COR-L47 (cell line): Measurements from ENCODE around the gene PLXND1.

Source experiments
- DNase-seq: peaks from one replicate; lab custom pipeline; 2025; lab: John Stamatoyannopoulos, UW

The PLXND1 gene

DNA sequence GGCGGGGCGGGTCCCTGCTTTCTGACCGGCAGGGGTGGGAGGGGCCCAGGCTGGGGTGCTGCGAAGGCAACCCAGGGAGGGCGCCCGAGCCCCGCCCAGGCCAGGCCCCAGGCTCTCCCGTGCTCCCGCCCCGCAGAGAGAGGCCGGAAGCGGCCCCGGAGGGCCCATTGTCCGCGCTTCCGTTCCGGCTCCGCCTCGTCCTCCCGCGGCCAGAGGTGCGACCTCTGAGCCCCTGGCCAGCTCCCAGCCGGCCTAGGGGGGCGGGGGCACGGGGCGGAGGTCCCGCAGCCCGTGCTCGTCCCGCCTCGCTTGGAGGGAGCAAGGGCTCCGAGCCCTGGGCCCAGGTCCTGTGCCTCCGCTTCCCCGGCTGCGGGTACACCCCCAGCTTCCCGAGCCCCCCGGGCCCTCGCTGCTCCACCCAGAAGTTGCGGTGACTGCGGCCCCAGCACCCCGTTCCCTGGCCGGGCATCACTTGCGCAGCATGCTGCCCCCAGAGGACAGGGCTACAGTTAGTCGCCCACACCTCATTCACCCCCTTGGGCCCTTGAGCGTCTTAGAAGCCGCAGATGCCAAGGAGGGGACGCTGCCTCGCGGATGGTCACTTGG is 20.4 kb upstream of the PLXND1 start:
- DNase-seq, result peak; percentile 82

DNA sequence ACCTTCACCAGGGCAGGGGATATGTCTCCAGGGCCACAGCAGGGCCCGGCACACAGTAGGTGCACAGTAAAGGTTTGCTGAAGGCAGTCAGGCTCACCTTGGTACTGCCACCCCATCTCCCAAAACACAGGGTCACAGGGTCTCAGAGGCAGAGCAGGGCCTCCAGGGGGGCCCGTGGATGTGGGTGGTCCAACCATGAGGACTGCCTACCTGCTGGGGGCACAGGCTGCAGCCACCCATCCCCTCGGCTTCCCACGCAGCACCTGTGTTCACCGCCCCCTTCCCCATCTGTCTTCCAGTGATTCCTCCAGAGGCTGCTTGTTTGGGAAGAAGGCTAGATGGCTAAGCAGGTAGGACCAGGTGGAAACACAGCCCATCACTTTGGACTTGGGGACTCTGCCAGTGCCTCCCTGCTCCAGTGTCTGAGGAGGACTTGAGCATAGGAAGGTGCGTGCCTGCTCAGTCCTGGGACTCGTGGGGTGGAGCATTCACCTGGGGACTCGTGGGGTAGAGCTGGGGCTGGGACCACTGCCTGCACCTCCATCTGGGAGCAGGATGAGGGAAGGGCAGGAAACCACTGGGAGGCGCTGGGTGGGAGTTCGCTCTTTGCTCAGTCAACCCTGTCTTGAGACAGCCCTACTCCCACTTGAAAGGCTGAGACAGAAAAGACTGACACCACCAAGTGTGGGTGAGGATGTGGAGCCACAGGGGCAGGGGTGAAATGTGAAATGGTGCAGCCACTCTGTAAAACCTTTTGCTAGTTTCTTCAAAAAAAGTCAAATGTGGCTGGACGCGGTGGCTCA is 18.8 kb upstream of the PLXND1 start:
- DNase-seq, result no peak

DNA sequence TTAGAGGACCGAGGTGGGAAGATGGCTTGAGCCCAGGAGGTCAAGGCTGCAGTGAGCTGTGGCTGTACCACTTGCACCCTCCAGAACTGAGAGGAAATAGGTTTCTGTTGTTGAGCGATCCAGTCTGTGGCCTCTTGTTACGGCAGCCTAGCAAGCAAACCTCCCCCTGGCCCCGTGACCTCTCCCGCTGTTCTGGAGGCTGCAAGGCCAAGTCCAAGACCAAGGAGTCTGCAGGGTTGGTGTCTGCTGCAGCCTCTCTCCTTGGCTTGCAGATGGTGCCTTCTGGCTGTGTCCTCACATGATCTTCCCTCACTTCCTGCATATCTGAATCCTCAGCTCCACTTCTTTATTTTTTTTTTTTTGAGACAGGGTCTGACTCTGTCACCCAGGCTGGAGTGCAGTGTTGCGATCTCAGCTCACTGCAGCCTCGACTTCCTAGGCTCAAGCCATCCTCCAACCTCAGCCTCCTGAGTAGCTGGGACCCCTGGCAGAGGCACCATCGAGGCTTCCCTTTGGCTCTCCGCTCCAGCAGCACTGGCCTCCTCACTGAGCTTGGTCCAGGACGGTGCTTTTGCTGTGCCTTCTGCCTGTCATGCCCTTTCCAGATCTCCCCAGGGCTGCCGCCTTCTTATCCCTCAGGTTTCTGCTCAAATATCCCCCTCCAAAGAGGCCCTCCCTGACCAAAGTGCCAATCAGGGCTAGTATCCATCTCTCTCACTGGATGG is 18.0 kb upstream of the PLXND1 start:
- no peak for DNase-seq

DNA sequence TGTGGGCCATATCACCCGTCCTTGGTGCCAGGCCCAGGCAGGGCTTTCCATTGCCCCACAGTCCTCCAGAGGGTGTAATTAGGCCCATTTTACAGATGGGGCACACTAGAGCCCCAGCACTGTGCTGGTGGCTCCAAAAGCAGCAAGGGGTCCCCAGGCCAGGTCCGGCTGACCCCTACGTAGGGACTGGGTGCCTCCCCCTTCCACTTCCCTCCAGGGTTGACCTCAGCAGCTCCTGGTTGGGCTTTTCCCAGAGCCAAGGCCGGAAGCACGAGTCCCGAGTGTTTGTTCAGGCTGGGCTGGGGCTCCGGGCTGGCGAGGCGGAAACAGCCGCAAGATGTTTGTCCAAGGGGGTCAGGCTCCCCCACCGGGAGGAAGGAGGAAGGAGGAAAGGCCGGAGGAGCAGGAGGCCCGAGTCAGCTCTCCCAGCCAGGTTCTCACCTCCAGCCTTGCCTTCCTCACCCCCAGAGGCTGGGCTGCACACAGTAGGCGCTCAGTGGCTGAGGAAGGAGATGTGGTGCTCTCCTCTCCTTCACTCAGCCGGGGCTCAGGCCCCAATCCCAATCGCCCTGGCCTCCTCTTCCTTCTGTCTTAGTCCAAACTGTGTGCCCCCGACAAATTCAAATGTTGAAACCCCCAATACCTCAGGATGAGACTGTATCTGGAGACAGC is 17.1 kb upstream of the PLXND1 start:
- DNase-seq, result no peak

DNA sequence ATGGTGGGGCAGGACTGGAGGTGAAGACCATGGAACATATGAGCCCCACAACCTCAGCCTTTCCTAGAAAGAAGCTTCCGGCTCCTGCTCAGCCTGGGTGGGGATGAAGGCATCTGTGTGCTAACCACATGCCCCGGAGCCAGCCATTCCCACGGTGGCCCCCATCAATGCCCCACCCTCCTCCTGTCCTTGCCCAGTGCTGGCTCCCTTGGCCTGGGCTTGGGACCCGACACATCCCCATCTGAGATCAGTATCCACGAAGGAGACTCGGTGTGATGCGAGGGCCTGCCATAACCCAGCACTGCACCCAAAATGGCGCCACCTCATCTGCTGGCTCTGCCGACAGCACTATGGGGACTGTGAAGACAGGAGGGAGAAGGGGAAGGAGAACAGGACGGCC is 16.5 kb upstream of the PLXND1 start:
- DNase-seq, result no peak

DNA sequence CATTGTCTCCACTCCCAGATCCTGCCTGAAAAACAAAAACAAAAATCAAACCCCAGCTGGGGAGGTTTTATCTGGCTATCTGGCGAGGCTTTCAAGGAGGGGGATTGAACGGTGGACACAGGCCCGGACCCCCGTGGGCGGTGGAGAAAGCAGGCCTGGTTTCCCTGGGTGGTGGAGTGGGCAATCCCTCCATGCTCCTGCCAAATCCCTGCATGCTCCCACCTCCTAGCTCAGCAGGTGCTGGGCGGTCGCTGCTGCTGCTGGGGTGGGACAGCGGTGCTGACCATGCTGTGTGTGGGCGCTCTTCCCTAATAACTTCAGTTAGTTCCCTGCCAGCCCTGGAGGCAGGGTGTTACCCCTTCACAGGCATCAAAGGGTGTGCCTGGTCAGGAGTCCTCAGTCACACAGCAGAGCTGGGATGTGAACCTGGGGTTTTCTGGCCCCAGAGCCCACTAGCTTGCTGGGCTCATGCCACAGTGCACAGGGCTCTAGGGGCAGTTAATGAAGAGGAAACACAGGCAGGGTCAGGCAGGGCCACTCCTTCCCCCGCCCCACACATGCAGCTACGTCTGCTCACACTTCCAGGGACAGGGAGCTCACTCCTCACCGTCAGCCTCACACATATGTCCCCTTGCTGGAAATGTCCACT is 15.9 kb upstream of the PLXND1 start:
- DNase-seq, result no peak

DNA sequence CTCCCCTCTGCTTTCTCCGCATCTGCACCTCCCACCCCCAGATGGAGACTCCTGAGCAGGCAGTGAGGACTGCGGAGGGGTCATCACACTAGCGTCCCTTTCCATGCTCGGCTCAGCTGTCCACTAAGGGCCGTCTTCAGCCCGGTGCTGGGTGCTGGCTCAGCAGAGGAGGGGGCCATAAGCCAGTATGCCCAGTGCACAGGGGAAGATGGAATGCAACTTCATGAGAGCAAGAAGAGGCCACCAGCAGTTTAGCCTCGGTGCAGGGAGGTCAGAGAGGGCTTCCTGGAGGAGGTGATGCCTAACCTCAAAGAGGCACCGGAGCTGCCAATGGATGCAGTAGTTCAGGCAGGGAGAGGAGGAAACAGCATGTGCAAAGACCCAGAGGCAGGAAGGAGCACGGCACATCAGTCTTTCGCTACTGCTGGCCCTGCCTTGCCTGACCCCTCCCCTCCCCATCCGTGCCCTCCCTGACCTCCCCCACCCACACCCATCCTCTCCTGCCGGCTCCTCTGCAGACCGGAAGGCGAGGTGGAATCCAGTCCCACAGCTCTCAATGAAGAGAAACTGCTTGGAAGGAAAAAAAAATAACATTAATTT is 15.2 kb upstream of the PLXND1 start:
- no peak for DNase-seq

DNA sequence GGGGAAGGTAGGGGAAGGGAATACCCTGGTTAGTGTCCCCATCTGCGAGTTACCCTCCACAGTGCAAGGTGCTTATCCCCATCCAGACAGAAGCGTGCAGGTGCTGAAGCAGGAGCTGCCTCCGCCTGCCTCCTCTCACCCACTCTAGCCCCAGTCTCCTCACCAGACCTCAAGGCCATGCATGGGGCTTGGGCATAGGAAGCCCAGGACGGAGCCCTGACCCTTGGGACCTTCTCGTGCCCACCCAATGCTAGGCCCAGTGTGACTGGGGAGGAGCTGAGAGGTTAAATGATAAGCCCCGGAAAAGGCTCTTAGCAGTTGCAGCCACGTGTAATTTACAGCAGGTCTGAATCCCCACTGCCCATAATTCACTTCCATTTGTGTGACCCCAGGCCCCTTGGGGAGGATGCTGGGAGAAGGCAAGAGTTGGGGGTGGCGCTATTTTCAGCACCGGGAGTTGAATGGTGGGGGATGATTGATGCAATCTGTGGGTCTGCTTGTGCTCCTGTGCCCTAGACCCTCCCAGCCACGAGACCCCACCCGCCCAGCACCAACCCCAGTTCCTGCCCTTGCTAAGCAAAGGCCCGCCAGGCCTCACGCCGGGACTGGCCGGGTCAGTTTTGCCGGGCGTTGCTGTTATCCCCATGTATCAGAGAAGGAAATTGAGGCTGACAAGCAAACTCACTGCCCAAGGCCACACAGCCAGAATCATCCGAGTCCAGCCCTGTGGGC is 14.5 kb upstream of the PLXND1 start:
- DNase-seq, result no peak

DNA sequence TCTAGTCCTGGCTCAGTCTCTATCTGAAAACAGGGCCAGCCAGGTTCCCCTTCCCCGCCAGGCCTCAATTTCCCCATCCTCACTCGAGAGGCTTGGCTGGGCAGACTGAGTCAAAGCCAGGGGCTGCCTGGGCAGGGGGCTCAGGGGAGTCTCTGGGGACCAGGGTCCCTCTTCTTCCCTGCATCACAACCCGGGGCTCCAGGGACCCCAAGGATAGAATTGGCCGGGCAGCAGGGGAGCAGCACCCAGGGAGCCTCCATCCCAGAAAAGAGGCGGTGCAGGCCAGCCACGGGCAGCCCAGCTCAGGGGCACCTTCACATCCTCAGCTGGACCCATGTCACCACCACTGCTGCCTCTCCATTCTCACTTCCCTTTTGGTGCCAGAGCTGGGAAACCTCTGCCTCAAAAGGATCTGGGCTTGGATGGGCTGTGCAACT is 13.3 kb upstream of the PLXND1 start:
- DNase-seq, result no peak

DNA sequence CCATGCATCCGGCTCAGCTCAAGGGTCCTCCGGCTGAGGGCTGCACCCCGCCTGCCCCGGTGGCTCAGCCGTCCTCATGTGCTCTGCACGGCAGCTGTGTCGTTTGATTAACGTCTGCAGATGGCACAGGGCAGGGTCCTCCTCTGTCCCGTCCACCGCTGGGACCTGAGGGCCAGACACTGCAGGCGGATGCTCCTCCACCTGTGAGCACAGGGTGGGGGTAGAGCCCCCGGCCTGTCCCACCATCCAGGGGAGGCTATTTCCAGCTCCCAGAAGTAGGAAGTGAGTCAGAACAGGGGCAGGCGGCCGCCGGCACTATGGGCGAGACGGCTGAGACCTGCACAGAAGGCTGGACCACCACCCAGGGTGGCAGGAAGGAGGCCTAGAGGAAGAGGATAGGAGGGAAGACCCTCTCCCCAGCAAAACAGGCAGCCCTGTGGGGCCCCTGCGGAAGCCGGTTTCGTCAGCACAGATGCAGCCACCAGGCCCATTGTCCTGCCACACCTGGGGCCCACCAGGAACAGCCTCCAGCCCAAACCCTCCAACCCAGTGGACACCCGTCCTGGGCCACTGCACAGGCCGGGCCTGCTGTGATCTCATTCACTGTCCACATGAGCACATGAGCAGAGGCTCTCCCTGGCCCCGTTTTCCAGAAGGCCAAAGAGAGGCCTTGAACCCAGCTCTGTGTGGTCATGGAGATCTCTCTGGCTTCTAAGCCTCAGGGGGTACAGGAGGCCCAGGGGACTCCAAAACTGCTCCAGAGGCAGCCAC is 12.6 kb upstream of the PLXND1 start:
- DNase-seq, result no peak

DNA sequence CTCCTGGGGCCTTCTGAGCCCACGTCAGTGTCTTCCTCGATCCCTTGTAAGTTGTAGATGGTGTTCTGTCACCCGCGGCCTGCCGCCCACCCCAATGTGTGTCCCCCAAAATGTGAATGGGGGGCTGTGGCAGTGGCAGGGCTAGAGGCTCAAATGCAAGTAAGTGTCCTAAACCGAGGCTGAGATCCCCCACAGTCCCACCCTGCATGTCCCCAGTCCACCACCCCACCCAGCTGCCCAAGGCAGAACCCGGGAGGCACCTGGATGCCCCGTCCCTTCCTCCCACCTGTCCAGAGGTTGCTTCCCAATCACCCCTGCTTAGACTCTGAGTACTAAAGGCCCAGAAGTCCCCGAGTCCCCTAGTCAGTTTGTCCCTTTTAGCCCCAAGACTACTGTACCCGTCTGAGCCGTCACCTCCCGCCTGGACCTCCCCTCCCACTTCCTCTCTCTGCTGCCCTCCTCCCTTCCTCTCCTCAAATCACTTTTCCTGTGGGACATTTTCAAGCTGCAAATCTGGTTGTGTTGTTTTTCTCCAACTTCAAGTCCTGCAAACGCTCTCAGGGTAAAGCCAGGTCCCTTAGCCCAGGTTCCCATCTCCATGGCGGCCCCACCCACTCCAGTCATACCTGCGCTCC is 11.8 kb upstream of the PLXND1 start:
- no peak for DNase-seq

DNA sequence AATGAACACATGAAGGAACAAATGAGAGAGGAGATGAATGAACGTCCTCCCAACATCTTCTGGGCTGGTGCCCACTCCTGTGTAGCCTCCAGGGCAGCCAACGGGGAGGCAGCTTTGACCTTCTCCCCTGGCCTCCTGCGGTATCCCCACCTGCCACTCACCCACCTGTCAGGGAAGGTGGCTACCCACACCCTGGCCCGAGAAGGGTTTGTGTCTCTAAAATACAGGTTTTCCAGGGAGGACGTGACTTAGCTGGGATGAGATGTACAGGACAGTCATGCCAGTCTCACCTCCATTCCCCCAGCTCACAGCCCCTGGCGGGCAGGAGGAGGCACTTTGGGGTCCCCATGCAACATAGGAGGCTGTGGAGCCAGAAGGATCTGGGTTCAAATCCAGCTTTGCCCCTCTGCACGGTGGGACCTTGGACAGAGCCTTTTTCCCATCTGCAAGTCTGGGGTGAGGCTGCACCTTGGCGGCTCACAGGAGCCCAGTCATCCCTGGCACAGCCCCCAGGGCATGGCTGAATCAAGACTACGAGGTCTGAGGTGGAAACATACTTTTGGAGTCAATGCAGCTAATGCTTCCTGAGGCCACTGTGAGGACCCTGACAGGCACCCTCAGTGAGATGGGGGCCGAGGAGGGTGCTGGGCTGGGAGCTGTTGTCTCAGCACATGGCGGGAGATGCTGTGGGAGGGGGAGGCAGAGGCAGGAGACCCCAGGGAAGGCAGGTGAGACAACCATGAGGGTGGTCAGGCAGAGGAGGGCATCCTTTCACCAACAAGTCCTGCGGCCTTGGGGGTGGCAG is 11.1 kb upstream of the PLXND1 start:
- no peak for DNase-seq

DNA sequence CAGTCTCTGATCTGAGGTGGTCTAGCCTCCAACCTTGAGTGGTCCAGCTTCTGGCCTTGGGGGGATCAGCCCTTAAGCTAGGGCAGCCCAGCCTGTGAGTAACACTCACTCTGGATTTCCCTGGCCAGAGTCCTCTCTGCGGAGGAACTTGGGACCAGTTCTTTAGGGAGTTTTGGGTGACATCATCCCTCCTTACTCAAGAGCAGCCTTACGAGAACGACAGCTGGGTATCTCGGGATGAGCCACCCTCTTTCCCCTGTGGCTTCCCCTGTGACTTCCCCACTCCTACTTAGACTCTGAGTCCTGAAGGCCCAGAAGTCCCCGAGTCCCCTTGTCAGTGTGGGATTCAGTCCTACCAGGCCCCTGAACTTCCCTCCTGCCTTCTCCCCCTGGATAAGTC is 10.2 kb upstream of the PLXND1 start:
- no peak for DNase-seq

DNA sequence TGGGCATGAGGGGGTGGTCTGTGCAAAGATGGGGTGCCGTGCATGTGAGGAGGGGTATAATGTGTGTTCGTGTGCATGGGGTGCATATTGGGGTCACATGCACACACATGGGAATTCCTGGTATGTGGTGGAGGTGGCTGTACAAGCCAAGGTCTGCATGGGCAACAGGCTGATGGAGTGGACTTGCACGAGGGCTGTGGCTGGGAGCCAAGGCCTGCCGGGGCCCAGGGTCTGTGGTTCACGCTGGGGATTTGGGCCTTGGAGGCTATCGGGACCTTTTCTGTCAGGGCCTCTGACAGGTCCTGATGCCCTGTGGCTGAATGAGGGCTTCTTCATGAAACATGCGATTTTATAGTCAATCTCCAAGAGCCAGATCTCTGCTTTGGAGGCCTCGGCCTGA is 9.8 kb upstream of the PLXND1 start:
- DNase-seq, result no peak

DNA sequence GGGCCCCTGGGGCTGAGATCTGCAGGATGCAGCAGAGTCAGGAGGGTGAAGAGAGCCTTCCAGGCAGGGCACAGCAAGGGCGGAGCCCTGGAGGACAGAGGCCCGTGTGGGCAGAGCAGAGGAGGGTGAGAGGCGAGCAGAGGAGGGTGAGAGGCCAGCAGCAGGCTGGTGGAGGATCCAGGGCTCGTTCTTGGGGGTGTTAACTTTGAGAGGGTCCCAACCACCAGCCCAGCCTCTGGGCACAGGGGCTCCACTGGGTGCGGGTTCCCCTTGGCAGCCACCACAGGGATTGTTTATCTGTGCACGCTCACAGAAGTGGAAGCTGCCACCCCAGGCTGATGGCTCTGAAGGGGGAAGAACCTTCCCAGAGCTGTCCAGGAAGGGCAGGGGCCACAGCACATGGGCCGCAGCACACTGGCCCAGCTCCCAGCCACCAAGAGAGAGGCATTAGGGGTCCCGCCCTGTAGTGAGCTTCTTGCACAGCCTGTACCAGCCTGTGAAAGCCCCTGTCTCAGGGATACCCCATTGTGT is 9.3 kb upstream of the PLXND1 start:
- DNase-seq, result no peak

DNA sequence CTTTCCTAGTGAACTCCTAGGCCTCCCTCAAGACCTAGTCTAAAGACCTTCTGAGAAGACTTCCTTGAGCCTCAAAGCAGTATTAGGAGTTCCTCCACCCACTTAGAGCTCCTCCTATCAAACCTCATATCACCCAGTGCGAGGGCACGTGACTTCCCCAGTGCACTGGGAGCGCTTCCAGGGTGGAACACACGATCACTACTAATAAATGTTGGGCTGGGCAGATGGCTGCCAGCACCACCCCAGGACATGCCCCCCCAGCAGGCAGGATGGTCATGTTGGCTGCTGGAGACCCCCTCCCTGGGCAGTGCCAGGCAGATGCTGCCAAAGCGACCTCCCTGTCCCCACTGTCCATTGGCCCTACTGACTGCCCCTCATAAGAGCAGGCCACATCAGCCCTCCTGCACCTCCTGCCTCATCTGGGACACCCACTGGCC is 8.5 kb upstream of the PLXND1 start:
- DNase-seq, result no peak

DNA sequence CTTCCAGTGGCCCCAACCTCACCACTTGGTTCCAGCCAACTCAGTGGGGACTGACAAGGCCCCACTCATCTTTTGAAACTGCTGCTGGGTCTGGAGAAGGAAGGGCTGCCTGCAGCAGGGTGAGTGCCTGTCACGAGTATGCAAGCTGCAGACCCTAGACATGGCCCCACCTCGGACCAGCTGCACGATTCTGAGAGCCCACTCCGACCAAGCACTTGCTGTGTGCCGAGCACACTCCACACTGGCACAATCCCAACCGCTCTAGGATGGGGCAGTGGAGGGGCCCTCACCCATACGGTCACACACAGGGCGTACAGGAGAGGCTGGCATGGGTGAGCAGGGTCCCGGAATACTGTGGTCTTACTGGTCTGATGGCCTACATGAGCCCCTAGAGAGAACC is 8.0 kb upstream of the PLXND1 start:
- DNase-seq, result no peak

DNA sequence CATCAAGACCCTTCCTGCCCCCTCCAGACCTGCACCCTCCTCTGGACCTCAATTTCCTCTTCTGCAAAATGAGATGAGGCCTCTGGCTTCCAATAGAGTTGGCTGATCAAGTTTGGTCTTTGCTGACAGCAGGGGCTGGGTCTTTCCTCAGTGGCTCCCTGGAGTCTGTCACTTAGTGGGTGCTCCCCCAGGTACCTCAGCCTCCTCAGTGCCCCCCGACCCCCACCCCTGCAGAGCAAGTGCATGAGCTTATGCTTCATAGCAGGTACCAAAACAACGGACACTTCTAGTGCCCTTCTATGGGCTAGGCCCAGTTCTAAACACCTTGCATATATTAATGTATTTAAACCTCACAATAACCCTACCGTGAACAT is 6.9 kb upstream of the PLXND1 start:
- no peak for DNase-seq
